ENCODE measurements around the gene WWTR1.

DNA sequence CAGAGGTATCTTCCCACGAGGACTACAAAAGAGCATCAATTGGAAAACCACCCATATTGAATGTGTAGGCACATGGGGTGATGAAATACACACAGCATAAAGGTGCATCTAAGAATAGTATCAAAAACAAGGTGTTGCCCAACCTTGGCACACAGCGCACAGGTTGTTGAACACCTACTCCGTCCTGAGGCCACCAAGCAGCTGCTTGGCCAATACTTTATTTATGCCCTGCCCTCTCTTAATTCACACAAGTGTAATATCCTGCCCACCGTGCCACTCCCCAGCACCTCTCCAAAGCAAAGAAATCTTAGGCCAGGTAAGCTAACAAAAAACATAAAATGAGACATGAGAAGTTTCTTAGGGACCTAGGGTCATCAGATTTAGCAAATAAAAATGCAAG, 31.2 kb downstream of the WWTR1 start:
- TF ChIP-seq, protein P1, sequence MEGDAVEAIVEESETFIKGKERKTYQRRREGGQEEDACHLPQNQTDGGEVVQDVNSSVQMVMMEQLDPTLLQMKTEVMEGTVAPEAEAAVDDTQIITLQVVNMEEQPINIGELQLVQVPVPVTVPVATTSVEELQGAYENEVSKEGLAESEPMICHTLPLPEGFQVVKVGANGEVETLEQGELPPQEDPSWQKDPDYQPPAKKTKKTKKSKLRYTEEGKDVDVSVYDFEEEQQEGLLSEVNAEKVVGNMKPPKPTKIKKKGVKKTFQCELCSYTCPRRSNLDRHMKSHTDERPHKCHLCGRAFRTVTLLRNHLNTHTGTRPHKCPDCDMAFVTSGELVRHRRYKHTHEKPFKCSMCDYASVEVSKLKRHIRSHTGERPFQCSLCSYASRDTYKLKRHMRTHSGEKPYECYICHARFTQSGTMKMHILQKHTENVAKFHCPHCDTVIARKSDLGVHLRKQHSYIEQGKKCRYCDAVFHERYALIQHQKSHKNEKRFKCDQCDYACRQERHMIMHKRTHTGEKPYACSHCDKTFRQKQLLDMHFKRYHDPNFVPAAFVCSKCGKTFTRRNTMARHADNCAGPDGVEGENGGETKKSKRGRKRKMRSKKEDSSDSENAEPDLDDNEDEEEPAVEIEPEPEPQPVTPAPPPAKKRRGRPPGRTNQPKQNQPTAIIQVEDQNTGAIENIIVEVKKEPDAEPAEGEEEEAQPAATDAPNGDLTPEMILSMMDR (IDR thresholded peaks at IDR 0.05; ENCODE audit: insufficient read depth, low read length) = no peak
- TF ChIP-seq POLR2AphosphoS5 (IDR thresholded peaks at IDR 0.05; ENCODE audit: low read depth) = no peak
- TF ChIP-seq, protein P2, sequence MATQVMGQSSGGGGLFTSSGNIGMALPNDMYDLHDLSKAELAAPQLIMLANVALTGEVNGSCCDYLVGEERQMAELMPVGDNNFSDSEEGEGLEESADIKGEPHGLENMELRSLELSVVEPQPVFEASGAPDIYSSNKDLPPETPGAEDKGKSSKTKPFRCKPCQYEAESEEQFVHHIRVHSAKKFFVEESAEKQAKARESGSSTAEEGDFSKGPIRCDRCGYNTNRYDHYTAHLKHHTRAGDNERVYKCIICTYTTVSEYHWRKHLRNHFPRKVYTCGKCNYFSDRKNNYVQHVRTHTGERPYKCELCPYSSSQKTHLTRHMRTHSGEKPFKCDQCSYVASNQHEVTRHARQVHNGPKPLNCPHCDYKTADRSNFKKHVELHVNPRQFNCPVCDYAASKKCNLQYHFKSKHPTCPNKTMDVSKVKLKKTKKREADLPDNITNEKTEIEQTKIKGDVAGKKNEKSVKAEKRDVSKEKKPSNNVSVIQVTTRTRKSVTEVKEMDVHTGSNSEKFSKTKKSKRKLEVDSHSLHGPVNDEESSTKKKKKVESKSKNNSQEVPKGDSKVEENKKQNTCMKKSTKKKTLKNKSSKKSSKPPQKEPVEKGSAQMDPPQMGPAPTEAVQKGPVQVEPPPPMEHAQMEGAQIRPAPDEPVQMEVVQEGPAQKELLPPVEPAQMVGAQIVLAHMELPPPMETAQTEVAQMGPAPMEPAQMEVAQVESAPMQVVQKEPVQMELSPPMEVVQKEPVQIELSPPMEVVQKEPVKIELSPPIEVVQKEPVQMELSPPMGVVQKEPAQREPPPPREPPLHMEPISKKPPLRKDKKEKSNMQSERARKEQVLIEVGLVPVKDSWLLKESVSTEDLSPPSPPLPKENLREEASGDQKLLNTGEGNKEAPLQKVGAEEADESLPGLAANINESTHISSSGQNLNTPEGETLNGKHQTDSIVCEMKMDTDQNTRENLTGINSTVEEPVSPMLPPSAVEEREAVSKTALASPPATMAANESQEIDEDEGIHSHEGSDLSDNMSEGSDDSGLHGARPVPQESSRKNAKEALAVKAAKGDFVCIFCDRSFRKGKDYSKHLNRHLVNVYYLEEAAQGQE (IDR thresholded peaks at IDR 0.05; ENCODE audit: insufficient replicate concordance, low read depth) = no peak
- no peak for TF ChIP-seq GABPA (IDR thresholded peaks at IDR 0.05; ENCODE audit: low read depth)
- TF ChIP-seq SPI1 (IDR thresholded peaks at IDR 0.05; ENCODE audit: borderline replicate concordance, low read depth) = no peak

Data from HL-60 (cell line).